ENCODE data around the gene CRB2. TPM values are rescaled to one million over a fixed set of nuclear protein-coding genes. Genes with fewer than 3 reads are reported as not detected.

The CRB2 gene
- total and polyA plus RNA-seq, 12 donors, result under 0.01 to 0.24 (median 0.07) TPM; not detected in 4

- no peak overlapping the region for H3K4me3 ChIP-seq
- DNase-seq, result no peak
- TF ChIP-seq CTCF (IDR thresholded peaks at IDR 0.05) (no peak), POLR2A (IDR thresholded peaks at IDR 0.05) (no peak)
- H3K27ac ChIP-seq, result no peak overlapping the region
- no peaks in the 10 kb centered on the region for H3K4me1 ChIP-seq (replicated peaks in 1 of 2)
- WGBS, 4 donors, result 84 to 94% (median 87%) methylated on average over 13 of the region's 13 CpGs
- H3K27me3 ChIP-seq, result no peaks in the 10 kb centered on the region
- no peaks in the 10 kb centered on the region for H3K9me3 ChIP-seq (replicated peaks in 1 of 3)
- intact Hi-C loops (cut with DNase I), result no loop called here
- H3K36me3 ChIP-seq (replicated peaks in 1 of 2), result no peaks in the 10 kb centered on the region
Observed at GRCh38 chr9:123400926-123401503, 45.0 kb downstream of the CRB2 start.

- no peaks in the 10 kb centered on the region for H3K27me3 ChIP-seq
- H3K27ac ChIP-seq, result no peak overlapping the region
- DNase-seq, result peak in 1 of 7 donors; percentile 69
- no peaks in the 10 kb centered on the region for H3K4me1 ChIP-seq (replicated peaks in 1 of 2)
- H3K9me3 ChIP-seq (replicated peaks in 1 of 3), result no peaks in the 10 kb centered on the region
- H3K4me3 ChIP-seq, result no peak overlapping the region
- H3K36me3 ChIP-seq (replicated peaks in 1 of 2), result no peaks in the 10 kb centered on the region
- TF ChIP-seq CTCF (IDR thresholded peaks at IDR 0.05) (peak in 5 of 6 experiments; percentile 28 to 61 (median 52)), POLR2A (IDR thresholded peaks at IDR 0.05) (no peak)
- whole genome bisulfite sequencing, 4 donors, result 74 to 83% (median 78%) methylated on average over 8 to 9 of the region's 9 CpGs
- intact Hi-C loops (cut with DNase I), result no loop called here
Observed at GRCh38 chr9:123401879-123402513, 46.0 kb downstream of the CRB2 start.

- H3K4me1 ChIP-seq (replicated peaks in 1 of 2), result no peaks in the 10 kb centered on the region
- no peak overlapping the region for H3K27ac ChIP-seq
- H3K4me3 ChIP-seq, result no peak overlapping the region
- intact Hi-C loops (cut with DNase I), result no loop called here
- no peaks in the 10 kb centered on the region for H3K36me3 ChIP-seq (replicated peaks in 1 of 2)
- H3K27me3 ChIP-seq, result no peaks in the 10 kb centered on the region
- WGBS, 4 donors, result 89 to 92% (median 91%) methylated on average over 11 to 17 of the region's 17 CpGs
- TF ChIP-seq CTCF (IDR thresholded peaks at IDR 0.05), result no peak
- TF ChIP-seq POLR2A (IDR thresholded peaks at IDR 0.05), result no peak
- H3K9me3 ChIP-seq (replicated peaks in 1 of 3), result no peaks in the 10 kb centered on the region
- no peak for DNase-seq
Observed at GRCh38 chr9:123402981-123403509, 47.0 kb downstream of the CRB2 start.

- Histone ChIP-seq H3K36me3 (replicated peaks in 1 of 2) (no peaks in the 10 kb centered on the region), H3K27me3 (no peaks in the 10 kb centered on the region), H3K4me3 (no peak overlapping the region), H3K9me3 (replicated peaks in 1 of 3) (no peaks in the 10 kb centered on the region), H3K4me1 (replicated peaks in 1 of 2) (no peaks in the 10 kb centered on the region), H3K27ac (no peak overlapping the region)
- DNase-seq, result no peak
- intact Hi-C loops (cut with DNase I), result no loop called here
- TF ChIP-seq POLR2A (IDR thresholded peaks at IDR 0.05) (no peak), CTCF (IDR thresholded peaks at IDR 0.05) (no peak)
- WGBS, 4 donors, result 81 to 100% (median 93%) methylated on average over 3 to 6 of the region's 6 CpGs
Observed at GRCh38 chr9:123406016-123406415, 50.0 kb downstream of the CRB2 start.

Measured in adrenal gland (tissue), 12 donors.